ENCODE data around the gene SERF2. TPM values are rescaled to one million over a fixed set of nuclear protein-coding genes. Genes with fewer than 3 reads are reported as not detected.
"Not testable (repeated sequence)": the region's sequence is repeated elsewhere in the genome, so short reads cannot be mapped to it uniquely, and the experiment has no call there.

The SERF2 gene
- 1,000 to 10,000 TPM in 1 of 4 donors, 100 to 1,000 TPM in 3; 471 to 1,023 (median 623) TPM for total RNA-seq
- 1,000 to 10,000 TPM; 1,091 to 1,648 (median 1,147) TPM for polyA plus RNA-seq
- long read RNA-seq, donor 1, transcript SERF2-201 (3 exons, 1,537 nt), result major isoform, 192 of 234 reads
- long read RNA-seq, donor 1, transcript SERF2-207 (2 exons, 582 nt), result minor isoform, 13 of 234 reads
- long read RNA-seq, donor 1, partial matches to known transcripts, result 13 of 234 reads
- long read RNA-seq, donor 1, other reads (novel, unspliced or antisense), result 10 of 234 reads
- long read RNA-seq, donor 2, transcript SERF2-212 (4 exons, 2,099 nt), result minor isoform, 16 of 306 reads
- long read RNA-seq, donor 2, transcript SERF2-201 (3 exons, 1,537 nt), result major isoform, 257 of 306 reads
- long read RNA-seq, donor 2, partial matches to known transcripts, result 1 of 306 reads
- long read RNA-seq, donor 2, other reads (novel, unspliced or antisense), result 17 of 306 reads

- DNase-seq, result peak; percentile 100
- intact Hi-C loops (cut with DNase I), result no loop called here
- Histone ChIP-seq H3K4me3 (peak within 1 kb of the TSS; percentile 90), H3K27me3 (ENCODE audit: insufficient read depth in 3 of 3, low read length in 2 of 3) (no peaks in the 10 kb centered on the region), H3K4me1 (peaks cover 38% of the 10 kb centered on the region), H3K9me3 (no peaks in the 10 kb centered on the region), H3K36me3 (ENCODE audit: insufficient read depth in 1 of 2, low read depth in 1 of 2) (peaks cover 3 to 41% of the 10 kb centered on the region in 2 donors), H3K27ac (peak within 1 kb of the TSS; percentile 99)
- ATAC-seq, result peak; percentile 92 to 96 (median 94)
- 0 to 1% (median 0%) methylated on average over 60 to 66 of the region's 66 CpGs for WGBS, 3 donors
- TF ChIP-seq CTCF (IDR thresholded peaks at IDR 0.05), result no peak
Observed at GRCh38 chr15:43791993-43792760, at the start of gene SERF2. SERF2 (plus strand) TSS chr15:43792320; CDS start chr15:43792377, 57 bp downstream.

GRCh38 chr15:43746245-43746902 lies 45.7 kb upstream of the SERF2 start, which contains the start of gene PDIA3:
PDIA3 (plus strand) TSS chr15:43746438; CDS start chr15:43746540, 102 bp downstream.
- H3K4me3 ChIP-seq, result peak within 1 kb of the TSS; percentile 86
- ATAC-seq, result peak; percentile 98 to 99 (median 98)
- peak; percentile 94 to 96 for DNase-seq
- H3K36me3 ChIP-seq (ENCODE audit: insufficient read depth in 1 of 2, low read depth in 1 of 2); intact Hi-C loops (cut with DNase I); H3K4me1 ChIP-seq; H3K9me3 ChIP-seq; H3K27me3 ChIP-seq (ENCODE audit: insufficient read depth in 3 of 3, low read length in 2 of 3): not testable (repeated sequence)
- H3K27ac ChIP-seq, result peak within 1 kb of the TSS; percentile 92
- 0 to 1% (median 1%) methylated on average over 44 to 84 of the region's 84 CpGs for WGBS, 3 donors

GRCh38 chr15:43746903-43747309 lies 45.2 kb upstream of the SERF2 start:
- H3K27me3 ChIP-seq (ENCODE audit: insufficient read depth in 3 of 3, low read length in 2 of 3); H3K36me3 ChIP-seq (ENCODE audit: insufficient read depth in 1 of 2, low read depth in 1 of 2); DNase-seq; H3K4me1 ChIP-seq; H3K9me3 ChIP-seq; intact Hi-C loops (cut with DNase I): not testable (repeated sequence)
- peak; percentile 32 to 52 (median 42) for ATAC-seq
- 1 to 7% (median 2%) methylated on average over 9 to 12 of the region's 12 CpGs for WGBS, 3 donors
- peak overlapping the region; percentile 92 for H3K27ac ChIP-seq
- peak overlapping the region; percentile 86 for H3K4me3 ChIP-seq

- WGBS, 3 donors, result 70 to 75% (median 73%) methylated on average over 3 of the region's 3 CpGs
- Histone ChIP-seq H3K36me3 (ENCODE audit: insufficient read depth in 1 of 2, low read depth in 1 of 2) (peaks cover 0 to 20% of the 10 kb centered on the region in 2 donors), H3K4me3 (peak overlapping the region; percentile 86), H3K27me3 (ENCODE audit: insufficient read depth in 3 of 3, low read length in 2 of 3) (no peaks in the 10 kb centered on the region), H3K27ac (no peak overlapping the region), H3K9me3 (no peaks in the 10 kb centered on the region), H3K4me1 (peaks cover 8% of the 10 kb centered on the region)
- no peak for TF ChIP-seq CTCF (IDR thresholded peaks at IDR 0.05)
- intact Hi-C loops (cut with DNase I), result no loop called here
- DNase-seq (no peak), ATAC-seq (no peak)
Observed at GRCh38 chr15:43748376-43748775, 43.7 kb upstream of the SERF2 start.

GRCh38 chr15:43749690-43750345 lies 42.3 kb upstream of the SERF2 start:
- 73 to 84% (median 80%) methylated on average over 12 of the region's 12 CpGs for WGBS, 3 donors
- intact Hi-C loops (cut with DNase I), result no loop called here
- Histone ChIP-seq H3K36me3 (ENCODE audit: insufficient read depth in 1 of 2, low read depth in 1 of 2) (peaks cover 2 to 35% of the 10 kb centered on the region in 2 donors), H3K27ac (no peak overlapping the region), H3K27me3 (ENCODE audit: insufficient read depth in 3 of 3, low read length in 2 of 3) (no peaks in the 10 kb centered on the region), H3K4me1 (peaks cover 13% of the 10 kb centered on the region), H3K4me3 (peak overlapping the region; percentile 32), H3K9me3 (no peaks in the 10 kb centered on the region)
- TF ChIP-seq CTCF (IDR thresholded peaks at IDR 0.05), result no peak
- no peak for ATAC-seq
- no peak for DNase-seq
